K562 (cell line): ENCODE results near the gene FAM131C. TPM values are rescaled to one million over a fixed set of nuclear protein-coding genes. Genes with fewer than 3 reads are reported as not detected.

Experiments used
- ATAC-seq: fragments of 200-7000 bp; cut with Tn5 transposase; 3 replicates; pipeline ENCODE4 v1.9.1; 2020; ENCODE audit warnings: moderate library complexity
- BruUV-seq: library from RNA; stranded (reverse); fragments of 400-500 nt; replicated peaks from 2 replicates; lab custom pipeline; 2021; lab: Mats Ljungman, UMichigan
- CTCF ChIA-PET: fragments of 300-600 bp; formaldehyde crosslinking; extraction: SDS; loops from one replicate; lab custom pipeline; 2021; ENCODE audit warnings: low intra/inter-chr PET ratio; lab: Yijun Ruan, JAX
- POLR2A ChIA-PET: fragments of 300-600, 350-650 bp; sonication (Branson Sonifier 250); formaldehyde crosslinking; extraction: SDS; loops from one replicate; lab custom pipeline; 2021; ENCODE audit warnings: antibody characterized with exemption, inconsistent platforms; lab: Yijun Ruan, JAX
- DNase-seq, 4 experiments: peaks; one replicate each; pipeline versions ENCODE4 v3.0.0 to v3.0.0-alpha.2; 2011 to 2018; ENCODE audit warnings: low spot score in 3 of 4, mixed read lengths in 3 of 4; ENCODE audit errors: extremely low read depth in 1 of 4
- FAIRE-seq: peaks from 2 replicates; lab custom pipeline; 2011; peaks lifted over from hg19 to GRCh38; lab: Jason Lieb, UNC
- H2AFZ ChIP-seq: 2 replicates; pipeline ENCODE4 v1.6.0; 2011; ENCODE audit warnings: low read depth, low read length, control low read depth, inconsistent platforms
- H3K27ac ChIP-seq: fragments of 200-600 bp; 3 replicates; pipeline ENCODE4 v1.8.0; 2011; ENCODE audit warnings: low read depth, mild to moderate bottlenecking, control low read depth, inconsistent platforms, low read length, moderate library complexity, mixed read lengths; ENCODE audit errors: extremely low read depth
- H3K27me3 ChIP-seq, 2 experiments: fragments of 300-600 bp in 1 of 2; 2 replicates in 1 of 2; 3 replicates in 1 of 2; pipeline versions ENCODE4 v1.6.0 to v1.8.0; 2011; ENCODE audit warnings: inconsistent platforms in 2 of 2, low read length in 2 of 2, mild to moderate bottlenecking in 1 of 2, mixed read lengths in 1 of 2, moderate library complexity in 1 of 2; ENCODE audit not compliant: control insufficient read depth in 2 of 2, insufficient read depth in 2 of 2
- H3K36me3 ChIP-seq: fragments of 300-600 bp; 3 replicates; pipeline ENCODE4 v1.8.0; 2011; ENCODE audit warnings: mild to moderate bottlenecking, low read length, inconsistent platforms; ENCODE audit not compliant: control insufficient read depth, insufficient read depth
- H3K4me1 ChIP-seq, 2 experiments: fragments of 200-600 bp in 1 of 2; replicated peaks in 1 of 2; 2 replicates in 1 of 2; 3 replicates in 1 of 2; pipeline versions ENCODE4 v1.5.1 to v1.8.0; 2011; ENCODE audit warnings: inconsistent platforms in 2 of 2, low read length in 2 of 2, mild to moderate bottlenecking in 1 of 2, mixed read lengths in 1 of 2, moderate library complexity in 1 of 2; ENCODE audit not compliant: control insufficient read depth in 2 of 2, insufficient read depth in 2 of 2
- H3K4me2 ChIP-seq: 2 replicates; pipeline ENCODE4 v1.6.1; 2011; ENCODE audit warnings: low read length, control low read depth, inconsistent platforms, mixed read lengths; ENCODE audit not compliant: insufficient read depth
- H3K4me3 ChIP-seq: fragments of 200-600 bp; sonication (generic), shearing (Covaris generic); 2 replicates; pipeline ENCODE4 v1.5.1; 2016; ENCODE audit warnings: control low read depth, inconsistent platforms
- H3K79me2 ChIP-seq: fragments of 200-600 bp; 3 replicates; pipeline ENCODE4 v1.8.0; 2011; ENCODE audit warnings: low read length, inconsistent platforms; ENCODE audit not compliant: control insufficient read depth, insufficient read depth
- H3K9ac ChIP-seq, 2 experiments: 2 replicates each; pipeline versions ENCODE4 v1.6.0 to v1.6.1; 2011; ENCODE audit warnings: low read depth in 2 of 2, low read length in 2 of 2, control low read depth in 1 of 2, inconsistent platforms in 1 of 2, mild to moderate bottlenecking in 1 of 2, mixed read lengths in 1 of 2; ENCODE audit not compliant: insufficient read depth in 1 of 2
- H3K9me1 ChIP-seq: one replicate; pipeline ENCODE4 v1.6.0; 2011; ENCODE audit warnings: inconsistent platforms, mild to moderate bottlenecking, low read length, moderate library complexity; ENCODE audit not compliant: control insufficient read depth, insufficient read depth
- H3K9me3 ChIP-seq: replicated peaks from 2 replicates; pipeline ENCODE4 v1.5.1; 2011; ENCODE audit warnings: low read depth, low read length, inconsistent platforms; ENCODE audit not compliant: control insufficient read depth, insufficient read depth
- H4K20me1 ChIP-seq: replicated peaks from 2 replicates; pipeline ENCODE4 v1.6.1; 2011; ENCODE audit warnings: low read length, inconsistent platforms, mixed read lengths; ENCODE audit not compliant: control insufficient read depth, insufficient read depth
- ATF1 ChIP-seq, 2 experiments: fragments of 450-650 bp in 1 of 2; IDR thresholded peaks; 2 replicates each; pipeline ENCODE4 v1.6.1; 2016; ENCODE audit warnings: missing compliant biosample characterization in 1 of 2, missing genetic modification characterization in 1 of 2
- ATF7 ChIP-seq: fragments of 450-650 bp; IDR thresholded peaks from 2 replicates; pipeline ENCODE4 v1.7.1; 2014; ENCODE audit warnings: mild to moderate bottlenecking, moderate library complexity
- CC2D1A ChIP-seq: fragments of 450-650 bp; IDR thresholded peaks from 2 replicates; pipeline ENCODE4 v1.6.1; 2017; ENCODE audit warnings: mild to moderate bottlenecking
- DLX4 ChIP-seq: fragments of 250-450 bp; sonication (Bioruptor Pico); IDR thresholded peaks from 2 replicates; pipeline ENCODE4 v1.6.1; 2021; ENCODE audit warnings: mild to moderate bottlenecking
- ELK3 ChIP-seq: fragments of 450-650 bp; formaldehyde crosslinking; IDR thresholded peaks from 2 replicates; pipeline ENCODE4 v1.4.0; 2020; ENCODE audit warnings: mild to moderate bottlenecking
- FOXJ2 ChIP-seq: fragments of 200-800 bp; sonication (Bioruptor generic); IDR thresholded peaks from 2 replicates; pipeline ENCODE4 v1.6.1; 2016; ENCODE audit warnings: missing genetic modification characterization, missing compliant biosample characterization
- FOXK2 ChIP-seq, 2 experiments: fragments of 450-650 bp; IDR thresholded peaks in 1 of 2; conservative IDR thresholded peaks in 1 of 2; 2 replicates each; pipeline ENCODE4 v1.6.1; 2016; ENCODE audit warnings: low read depth in 2 of 2, mild to moderate bottlenecking in 1 of 2
- IRF1 ChIP-seq: sonication (generic); formaldehyde crosslinking; IDR thresholded peaks from 2 replicates; pipeline ENCODE4 v1.8.0; 2022; ENCODE audit warnings: missing genetic modification reagents, mild to moderate bottlenecking, borderline replicate concordance
- MIER1 ChIP-seq: fragments of 450-650 bp; IDR thresholded peaks from 2 replicates; pipeline ENCODE4 v1.6.1; 2016; ENCODE audit warnings: antibody characterized with exemption, mild to moderate bottlenecking, low read depth
- MYC ChIP-seq, 2 experiments: fragments of 250-450 bp in 1 of 2; sonication (Bioruptor Pico) in 1 of 2; IDR thresholded peaks; 2 replicates each; pipeline versions ENCODE4 v1.5.1 to v1.6.1; 2012 to 2021; ENCODE audit warnings: low read depth in 2 of 2, borderline replicate concordance in 1 of 2, improper control_type of control experiment in 1 of 2, low read length in 1 of 2, mild to moderate bottlenecking in 1 of 2, moderate library complexity in 1 of 2
- PHB ChIP-seq: fragments of 250-450 bp; sonication (Bioruptor Pico); IDR thresholded peaks from 2 replicates; pipeline ENCODE4 v1.5.0; 2021
- SP2 ChIP-seq: IDR thresholded peaks from 2 replicates; pipeline ENCODE4 v1.6.1; 2011; ENCODE audit warnings: mild to moderate bottlenecking, low read depth, low read length, moderate library complexity; ENCODE audit not compliant: poor library complexity, severe bottlenecking; ENCODE audit errors: extremely low read depth
- ZNF311 ChIP-seq: fragments of 250-450 bp; sonication (Bioruptor Pico); IDR thresholded peaks from 2 replicates; pipeline ENCODE4 v1.4.0; 2020; ENCODE audit warnings: mild to moderate bottlenecking, moderate library complexity
- ZNF668 ChIP-seq: fragments of 250-450 bp; sonication (Bioruptor Pico); IDR thresholded peaks from 2 replicates; pipeline ENCODE4 v1.8.0; 2022; ENCODE audit warnings: mild to moderate bottlenecking, inconsistent platforms
- WGBS: fragments of 100-300 bp; shearing (Covaris generic); methylation state at CpG from one replicate; pipeline ENCODE4 v1.1.6; 2016; ENCODE audit warnings: low coverage, mixed read lengths; ENCODE audit not compliant: insufficient coverage; ENCODE audit errors: missing lambda C conversion rate; 5-methylcytosine and 5-hydroxymethylcytosine counted together
- in situ Hi-C: fragments of 300-500 bp; cut with MboI; formaldehyde crosslinking; loops from 4 replicates; pipeline ENCODE4 v1.15.0; 2018; ENCODE audit warnings: inconsistent platforms, mixed read lengths
- intact Hi-C: fragments of 100-400 bp; cut with micrococcal nuclease; formaldehyde crosslinking; loops from 2 replicates; pipeline ENCODE4 v1.14.2; 2022
- polyA plus RNA-seq, 8 experiments: library from polyadenylated mRNA; depleted of rRNA in 4 of 8; stranded (reverse) in 5 of 8; unstranded in 3 of 8; fragments of >200 nt; fragmentation: Nextera tagmentation in 2 of 8; fragmentation: Illumina TruSeq in 1 of 8; extraction: Ambion mirVana in 2 of 8; extraction: Trizol in 1 of 8; gene quantifications; 2 replicates each; pipeline versions ENCODE4 v1.2.1 to v1.2.3, GENCODE V29; 2011 to 2014; ENCODE audit warnings: inconsistent platforms in 1 of 8, missing spikeins in 1 of 8
- total RNA-seq, 7 experiments: library from RNA; depleted of rRNA in 6 of 7; stranded (reverse); fragments of >200 nt in 6 of 7; fragmentation: Illumina TruSeq in 2 of 7; extraction: Trizol in 2 of 7; gene quantifications; 2 replicates each; pipeline versions ENCODE4 v1.2.1 to v1.2.3, GENCODE V29; 2011 to 2021; ENCODE audit warnings: low replicate concordance in 1 of 7
- TF ChIP-seq, protein P1 (sequence below), 2 experiments: fragments of 200-800 bp in 1 of 2; sonication (Bioruptor generic) in 1 of 2; sonication (generic) in 1 of 2; formaldehyde crosslinking in 1 of 2; IDR thresholded peaks in 1 of 2; conservative IDR thresholded peaks in 1 of 2; 2 replicates each; pipeline versions ENCODE4 v1.5.0 to v1.6.1; 2016 to 2020; ENCODE audit warnings: missing compliant biosample characterization in 1 of 2, missing genetic modification characterization in 1 of 2, missing genetic modification reagents in 1 of 2
- TF ChIP-seq, protein P2 (sequence below): fragments of 450-650 bp; IDR thresholded peaks from 2 replicates; pipeline ENCODE4 v1.6.1; 2016

Gene FAM131C
- total and polyA plus RNA-seq, 9 of the 15 experiments (the other 6 are each of a cell fraction or from before 2014, with no cell fraction given): 0.10 to 0.29 (median 0.16) TPM; not detected in 6

DNA sequence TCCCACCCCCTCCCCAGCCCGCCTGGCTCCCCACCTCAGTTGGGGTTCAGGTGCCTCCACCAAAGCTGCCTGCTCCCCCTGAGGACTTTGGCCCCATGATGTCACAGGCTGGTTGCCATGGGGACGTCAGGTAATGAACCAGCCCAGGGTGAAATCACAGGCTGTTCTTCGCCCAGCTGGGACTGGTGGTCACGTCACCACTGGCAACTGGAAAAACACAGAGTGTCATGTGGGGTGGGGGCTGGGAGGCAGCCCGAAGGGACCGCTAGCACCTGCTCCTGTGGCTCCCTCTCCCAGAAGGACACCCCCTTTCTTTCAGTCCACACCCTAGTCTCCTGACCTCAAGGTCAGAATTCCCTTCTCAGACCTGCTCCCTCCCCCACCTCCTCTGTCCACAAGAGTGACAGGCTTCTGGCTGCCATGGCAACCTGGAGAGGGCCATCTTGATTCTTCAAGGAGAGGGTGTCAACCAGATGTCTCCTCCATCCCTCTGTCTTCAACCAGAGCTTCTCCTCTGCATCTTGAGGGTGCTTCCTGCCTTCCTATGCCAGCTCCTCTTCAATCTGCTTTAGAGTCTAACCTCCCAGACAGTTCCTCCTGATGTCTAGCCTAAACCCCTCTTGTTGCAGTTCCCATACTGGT, 6.2 kb downstream of the FAM131C start:
- H4K20me1 ChIP-seq: peaks cover 10% of the 10 kb centered on the region; the same call in 1 of the 2 replicates
- peaks cover 2 to 22% of the 10 kb centered on the region in 2 experiments; a peak in 3 of 5 replicates for H3K4me1 ChIP-seq
- CTCF ChIA-PET: no interaction called here
- H3K27me3 ChIP-seq: peaks cover 17 to 72% of the 10 kb centered on the region in 2 experiments
- no peak overlapping the region for H3K27ac ChIP-seq
- intact Hi-C loops (no loop called here), in situ Hi-C loops (loop anchor here (10.0 kb wide), 1 partner anchor 52 kb away; the partner anchor contains the start of gene HSPB7)
- peak; percentile 52 for FAIRE-seq
- H3K9ac ChIP-seq: 0 out of 4 replicates have a peak overlapping the region, but pooled peaks of 1 of the 2 experiments have one; percentile 6
- POLR2A ChIA-PET: interaction anchor here (0.7 to 1.2 kb wide), 2 partner anchors 91 to 101 kb away, joined by 3 to 4 read pairs; partner anchors contain the start of gene ZBTB17
- peak; percentile 54 for ATAC-seq
- H3K4me2 ChIP-seq: no peak overlapping the region
- H3K9me1 ChIP-seq: no peaks in the 10 kb centered on the region
- peak in 3 of 4 experiments; percentile 43 to 58 (median 49) for DNase-seq
- no TSS peak for BruUV-seq
- no peak overlapping the region for H2AFZ ChIP-seq
- no peaks in the 10 kb centered on the region for H3K36me3 ChIP-seq
- no peaks in the 10 kb centered on the region for H3K9me3 ChIP-seq
- 1% methylated on average over 6 of the region's 6 CpGs for WGBS
- no peaks in the 10 kb centered on the region for H3K79me2 ChIP-seq
- H3K4me3 ChIP-seq: no peak overlapping the region
- TF ChIP-seq, protein P1, sequence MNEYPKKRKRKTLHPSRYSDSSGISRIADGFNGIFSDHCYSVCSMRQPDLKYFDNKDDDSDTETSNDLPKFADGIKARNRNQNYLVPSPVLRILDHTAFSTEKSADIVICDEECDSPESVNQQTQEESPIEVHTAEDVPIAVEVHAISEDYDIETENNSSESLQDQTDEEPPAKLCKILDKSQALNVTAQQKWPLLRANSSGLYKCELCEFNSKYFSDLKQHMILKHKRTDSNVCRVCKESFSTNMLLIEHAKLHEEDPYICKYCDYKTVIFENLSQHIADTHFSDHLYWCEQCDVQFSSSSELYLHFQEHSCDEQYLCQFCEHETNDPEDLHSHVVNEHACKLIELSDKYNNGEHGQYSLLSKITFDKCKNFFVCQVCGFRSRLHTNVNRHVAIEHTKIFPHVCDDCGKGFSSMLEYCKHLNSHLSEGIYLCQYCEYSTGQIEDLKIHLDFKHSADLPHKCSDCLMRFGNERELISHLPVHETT (CRISPR knock-in tag; conservative IDR thresholded peaks at IDR 0.05 in 1 of 2, IDR thresholded peaks at IDR 0.05 in 1 of 2): no peak
- TF ChIP-seq ATF1 (CRISPR knock-in tag; IDR thresholded peaks at IDR 0.05): no peak
- 0 out of 2 replicates have a peak, but pooled peaks have one; percentile 56 for TF ChIP-seq ATF1 (tag; IDR thresholded peaks at IDR 0.05)
- TF ChIP-seq ZNF668 (CRISPR knock-in tag): no peak
- TF ChIP-seq SP2: no peak
- TF ChIP-seq, protein P2, sequence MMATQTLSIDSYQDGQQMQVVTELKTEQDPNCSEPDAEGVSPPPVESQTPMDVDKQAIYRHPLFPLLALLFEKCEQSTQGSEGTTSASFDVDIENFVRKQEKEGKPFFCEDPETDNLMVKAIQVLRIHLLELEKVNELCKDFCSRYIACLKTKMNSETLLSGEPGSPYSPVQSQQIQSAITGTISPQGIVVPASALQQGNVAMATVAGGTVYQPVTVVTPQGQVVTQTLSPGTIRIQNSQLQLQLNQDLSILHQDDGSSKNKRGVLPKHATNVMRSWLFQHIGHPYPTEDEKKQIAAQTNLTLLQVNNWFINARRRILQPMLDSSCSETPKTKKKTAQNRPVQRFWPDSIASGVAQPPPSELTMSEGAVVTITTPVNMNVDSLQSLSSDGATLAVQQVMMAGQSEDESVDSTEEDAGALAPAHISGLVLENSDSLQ: peak; percentile 97
- TF ChIP-seq ZNF311 (CRISPR knock-in tag): no peak
- no peak for TF ChIP-seq CC2D1A
- no peak for TF ChIP-seq DLX4 (CRISPR knock-in tag)
- no peak for TF ChIP-seq PHB
- no peak for TF ChIP-seq MIER1
- no peak for TF ChIP-seq IRF1 (CRISPR knock-in tag)
- TF ChIP-seq MYC (IDR thresholded peaks at IDR 0.05; ENCODE audit: low read depth, low read length): no peak
- no peak for TF ChIP-seq MYC (CRISPR knock-in tag; IDR thresholded peaks at IDR 0.05; ENCODE audit: borderline replicate concordance, low read depth)
- peak; percentile 41; the same call in 1 of the 2 replicates for TF ChIP-seq ATF7
- TF ChIP-seq ELK3: no peak
- TF ChIP-seq FOXK2 (conservative IDR thresholded peaks at IDR 0.05 in 1 of 2, IDR thresholded peaks at IDR 0.05 in 1 of 2; ENCODE audit: low read depth in 2 of 2): no peak
- TF ChIP-seq FOXJ2 (tag): peak; percentile 93
